Dendritic cell treated with granulocyte-macrophage colony-stimulating factor and Interleukin-4, amounts not matched to agents 40 ng/mL and 50 ng/mL, for 4 days (primary cell): ENCODE results near the gene ABCD3.
"Not testable (repeated sequence)": the region's sequence is repeated elsewhere in the genome, so short reads cannot be mapped to it uniquely, and the experiment has no call there.

ENCODE experiments used
- H3K27ac Mint-ChIP-seq: one replicate; pipeline ENCODE4 v1.8.0; 2022; ENCODE audit warnings: mild to moderate bottlenecking, mixed read lengths
- H3K27me3 Mint-ChIP-seq: one replicate; pipeline ENCODE4 v1.8.0; 2022; ENCODE audit warnings: mild to moderate bottlenecking, mixed read lengths
- H3K36me3 Mint-ChIP-seq: one replicate; pipeline ENCODE4 v1.8.0; 2022; ENCODE audit warnings: low read depth, mixed read lengths
- H3K4me1 Mint-ChIP-seq: one replicate; pipeline ENCODE4 v1.8.0; 2022; ENCODE audit warnings: low read depth, mixed read lengths
- H3K4me3 Mint-ChIP-seq: one replicate; pipeline ENCODE4 v1.8.0; 2022; ENCODE audit warnings: mild to moderate bottlenecking, moderate library complexity, mixed read lengths
- H3K9me3 Mint-ChIP-seq: one replicate; pipeline ENCODE4 v1.8.0; 2022; ENCODE audit warnings: mixed read lengths
- intact Hi-C: fragments of 100-400 bp; cut with micrococcal nuclease; formaldehyde crosslinking; loops from one replicate; pipeline ENCODE4 v1.15.0; 2022

ABCD3 gene

GRCh38 chr1:94566436-94566835 lies 148.2 kb downstream of the ABCD3 start:
- H3K36me3 Mint-ChIP-seq, intact Hi-C loops, H3K27ac Mint-ChIP-seq, H3K4me3 Mint-ChIP-seq, H3K4me1 Mint-ChIP-seq, H3K27me3 Mint-ChIP-seq: not testable (repeated sequence)
- peaks cover 12% of the 10 kb centered on the region for H3K9me3 Mint-ChIP-seq

- H3K27me3 Mint-ChIP-seq, H3K4me1 Mint-ChIP-seq, intact Hi-C loops, H3K27ac Mint-ChIP-seq, H3K36me3 Mint-ChIP-seq, H3K4me3 Mint-ChIP-seq: not testable (repeated sequence)
- H3K9me3 Mint-ChIP-seq = peaks cover 29% of the 10 kb centered on the region
These were observed 149.9 kb downstream of the ABCD3 start for GRCh38 chr1:94567975-94568607.
